Loucy (cell line): Measurements from ENCODE around the gene AQP1.

Source experiments
- H2AFZ ChIP-seq: fragments of 200-600 bp; sonication (generic); 2 replicates; pipeline ENCODE4 v1.6.0; 2016; ENCODE audit warnings: antibody characterized with exemption, mild to moderate bottlenecking, low read length, moderate library complexity
- H3F3A ChIP-seq: fragments of 200-600 bp; 2 replicates; pipeline ENCODE4 v1.6.0; 2016; ENCODE audit warnings: antibody characterized with exemption, low read depth, mild to moderate bottlenecking
- H3K27me3 ChIP-seq: fragments of 200-600 bp; sonication (generic); 2 replicates; pipeline ENCODE4 v1.6.1; 2014; ENCODE audit warnings: low read length, mild to moderate bottlenecking; ENCODE audit not compliant: insufficient read depth, poor library complexity, severe bottlenecking
- H3K36me3 ChIP-seq: fragments of 200-600 bp; sonication (generic); 2 replicates; pipeline ENCODE4 v1.6.1; 2016; ENCODE audit warnings: low read length; ENCODE audit not compliant: insufficient read depth
- H3K4me1 ChIP-seq: fragments of 200-600 bp; sonication (generic); 2 replicates; pipeline ENCODE4 v1.5.1; 2014; ENCODE audit warnings: low read length, mild to moderate bottlenecking; ENCODE audit not compliant: insufficient read depth, poor library complexity, severe bottlenecking
- H3K4me2 ChIP-seq: fragments of 200-600 bp; sonication (generic); 2 replicates; pipeline ENCODE4 v1.6.0; 2014; ENCODE audit warnings: antibody characterized with exemption, low read length, low read depth, mild to moderate bottlenecking; ENCODE audit not compliant: poor library complexity, severe bottlenecking
- H3K4me3 ChIP-seq: fragments of 200-600 bp; sonication (generic); 2 replicates; pipeline ENCODE4 v1.5.1; 2014; ENCODE audit warnings: low read length, mild to moderate bottlenecking, mixed read lengths; ENCODE audit not compliant: poor library complexity, severe bottlenecking
- H3K79me2 ChIP-seq: fragments of 200-600 bp; sonication (generic); 2 replicates; pipeline ENCODE4 v1.6.1; 2014; ENCODE audit warnings: low read length; ENCODE audit not compliant: insufficient read depth
- H3K9ac ChIP-seq: fragments of 200-600 bp; sonication (generic); 2 replicates; pipeline ENCODE4 v1.6.0; 2014; ENCODE audit warnings: mild to moderate bottlenecking, low read depth, low read length, moderate library complexity; ENCODE audit not compliant: poor library complexity, severe bottlenecking
- H3K9me2 ChIP-seq: fragments of 200-600 bp; sonication (generic); replicated peaks from 2 replicates; pipeline ENCODE4 v1.6.1; 2016; ENCODE audit warnings: low read depth, low read length, mixed read lengths
- H3K9me3 ChIP-seq: fragments of 200-600 bp; sonication (generic); 2 replicates; pipeline ENCODE4 v1.6.1; 2014; ENCODE audit warnings: mild to moderate bottlenecking, antibody characterized with exemption, low read length, low read depth; ENCODE audit not compliant: insufficient read depth
- H4K20me1 ChIP-seq: fragments of 200-600 bp; sonication (generic); 2 replicates; pipeline ENCODE4 v1.6.0; 2014; ENCODE audit warnings: antibody characterized with exemption, low read length, mild to moderate bottlenecking; ENCODE audit not compliant: insufficient read depth, poor library complexity, severe bottlenecking
- CTCF ChIP-seq: fragments of 200-600 bp; sonication (generic); conservative IDR thresholded peaks from 2 replicates; pipeline ENCODE4 v1.5.1; 2014; ENCODE audit warnings: mild to moderate bottlenecking, antibody characterized with exemption, low read length
- EZH2phosphoT487 ChIP-seq: fragments of 200-600 bp; IDR thresholded peaks from 2 replicates; pipeline ENCODE4 v1.6.1; 2018; ENCODE audit warnings: antibody characterized with exemption, mild to moderate bottlenecking, moderate library complexity, borderline replicate concordance

The AQP1 gene

GRCh38 chr7:30871655-30872054 lies 40.0 kb upstream of the AQP1 start:
- no peak for TF ChIP-seq CTCF
- TF ChIP-seq EZH2phosphoT487, result no peak
- no peaks in the 10 kb centered on the region for H3K79me2 ChIP-seq
- no peaks in the 10 kb centered on the region for H3F3A ChIP-seq
- H3K9me3 ChIP-seq, result no peaks in the 10 kb centered on the region
- no peak overlapping the region for H2AFZ ChIP-seq
- H3K27me3 ChIP-seq, result no peaks in the 10 kb centered on the region
- no peaks in the 10 kb centered on the region for H3K36me3 ChIP-seq
- no peaks in the 10 kb centered on the region for H3K4me1 ChIP-seq
- no peak overlapping the region for H3K4me3 ChIP-seq
- H3K9me2 ChIP-seq, result no peaks in the 10 kb centered on the region
- H3K4me2 ChIP-seq, result no peak overlapping the region
- H3K9ac ChIP-seq, result no peak overlapping the region
- H4K20me1 ChIP-seq, result no peaks in the 10 kb centered on the region

GRCh38 chr7:30873207-30873606 lies 38.4 kb upstream of the AQP1 start:
- no peak for TF ChIP-seq EZH2phosphoT487
- TF ChIP-seq CTCF, result no peak
- H3K4me1 ChIP-seq, result no peaks in the 10 kb centered on the region
- no peak overlapping the region for H3K4me2 ChIP-seq
- H3K4me3 ChIP-seq, result no peak overlapping the region
- no peak overlapping the region for H3K9ac ChIP-seq
- H3K27me3 ChIP-seq, result no peaks in the 10 kb centered on the region
- H4K20me1 ChIP-seq, result no peaks in the 10 kb centered on the region
- H3F3A ChIP-seq, result no peaks in the 10 kb centered on the region
- no peaks in the 10 kb centered on the region for H3K9me3 ChIP-seq
- no peak overlapping the region for H2AFZ ChIP-seq
- no peaks in the 10 kb centered on the region for H3K79me2 ChIP-seq
- H3K9me2 ChIP-seq, result no peaks in the 10 kb centered on the region
- no peaks in the 10 kb centered on the region for H3K36me3 ChIP-seq

- no peak for TF ChIP-seq EZH2phosphoT487
- no peak for TF ChIP-seq CTCF
- no peaks in the 10 kb centered on the region for H3K4me1 ChIP-seq
- H3K4me2 ChIP-seq, result no peak overlapping the region
- H2AFZ ChIP-seq, result no peak overlapping the region
- H3K79me2 ChIP-seq, result no peaks in the 10 kb centered on the region
- H4K20me1 ChIP-seq, result no peaks in the 10 kb centered on the region
- H3K36me3 ChIP-seq, result no peaks in the 10 kb centered on the region
- no peak overlapping the region for H3K4me3 ChIP-seq
- H3K9ac ChIP-seq, result no peak overlapping the region
- no peaks in the 10 kb centered on the region for H3K9me3 ChIP-seq
- H3F3A ChIP-seq, result no peaks in the 10 kb centered on the region
- no peaks in the 10 kb centered on the region for H3K27me3 ChIP-seq
- H3K9me2 ChIP-seq, result no peaks in the 10 kb centered on the region
These were observed 38.0 kb upstream of the AQP1 start for GRCh38 chr7:30873656-30874055.
